ENCODE data around the gene SLC49A3.

Gene SLC49A3

GRCh38 chr4:664713-665231, 24.2 kb downstream of the SLC49A3 start:
- DNase-seq = no peak

DNA sequence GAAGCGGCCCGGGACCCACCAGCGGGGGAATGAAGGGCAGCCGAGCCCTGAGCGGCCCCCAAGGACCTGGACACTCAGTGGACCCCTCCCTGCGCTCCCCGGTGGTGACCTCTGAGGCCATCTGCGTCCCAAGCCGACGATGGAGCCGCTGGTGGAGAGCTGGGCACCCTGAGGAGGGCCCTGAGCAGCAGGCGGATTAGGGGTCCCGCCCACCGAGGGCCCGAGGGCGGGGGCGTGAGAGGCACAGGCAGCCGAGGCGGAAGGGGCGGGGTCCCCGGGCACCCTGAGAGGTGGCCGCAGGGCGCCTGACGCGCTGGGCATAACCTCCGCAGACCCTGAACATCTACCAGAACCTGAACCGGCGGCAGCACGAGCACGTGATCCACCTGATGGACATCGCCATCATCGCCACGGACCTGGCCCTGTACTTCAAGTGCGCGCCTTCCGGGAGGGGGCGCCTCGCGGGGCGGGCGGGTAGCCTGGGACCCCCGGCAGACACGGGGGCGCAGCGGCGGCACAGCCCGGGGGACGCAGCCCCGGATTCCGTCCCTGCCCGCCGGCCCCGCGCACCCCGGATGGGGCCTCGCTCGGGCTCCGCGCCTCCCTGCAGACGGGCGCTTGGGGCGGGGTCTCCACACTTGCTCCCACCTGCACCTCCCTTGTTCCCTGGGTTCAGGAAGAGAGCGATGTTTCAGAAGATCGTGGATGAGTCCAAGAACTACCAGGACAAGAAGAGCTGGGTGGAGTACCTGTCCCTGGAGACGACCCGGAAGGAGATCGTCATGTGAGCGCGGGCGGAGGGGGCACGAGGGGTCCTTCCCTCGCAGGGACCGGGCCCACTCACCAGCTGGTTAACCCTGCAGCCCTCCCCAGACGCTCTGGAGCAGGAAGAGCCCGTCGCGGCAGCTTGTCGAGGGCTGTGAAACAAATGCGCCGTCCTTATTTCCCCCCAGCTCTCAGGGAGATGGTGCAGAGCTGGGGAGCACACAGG, 25.2 kb downstream of the SLC49A3 start:
- peak; percentile 42 for DNase-seq

- DNase-seq = no peak
Observed at GRCh38 chr4:663046-663437, 25.9 kb downstream of the SLC49A3 start.

- DNase-seq = no peak
Observed at GRCh38 chr4:661881-662761, 26.8 kb downstream of the SLC49A3 start.

DNA sequence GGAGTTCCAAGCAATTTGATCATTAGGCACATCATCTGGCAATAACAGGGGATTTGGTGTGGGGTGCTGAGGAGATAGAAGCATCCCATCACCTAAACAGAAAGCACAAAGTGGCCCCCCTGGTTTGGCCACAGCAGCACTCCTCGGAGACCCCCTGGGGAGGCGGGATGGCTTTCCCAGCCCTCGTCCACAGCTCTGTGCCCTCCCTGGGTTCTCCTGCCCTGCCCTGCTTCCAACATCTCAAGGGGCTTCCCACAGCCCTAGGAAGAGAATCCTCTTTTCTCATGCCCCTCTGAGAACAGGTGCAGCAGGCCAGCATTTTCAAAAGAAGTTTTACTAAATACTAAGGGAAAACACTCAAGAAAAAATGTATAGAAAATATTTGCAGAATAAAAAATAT, 27.7 kb downstream of the SLC49A3 start:
- no peak for DNase-seq

DNA sequence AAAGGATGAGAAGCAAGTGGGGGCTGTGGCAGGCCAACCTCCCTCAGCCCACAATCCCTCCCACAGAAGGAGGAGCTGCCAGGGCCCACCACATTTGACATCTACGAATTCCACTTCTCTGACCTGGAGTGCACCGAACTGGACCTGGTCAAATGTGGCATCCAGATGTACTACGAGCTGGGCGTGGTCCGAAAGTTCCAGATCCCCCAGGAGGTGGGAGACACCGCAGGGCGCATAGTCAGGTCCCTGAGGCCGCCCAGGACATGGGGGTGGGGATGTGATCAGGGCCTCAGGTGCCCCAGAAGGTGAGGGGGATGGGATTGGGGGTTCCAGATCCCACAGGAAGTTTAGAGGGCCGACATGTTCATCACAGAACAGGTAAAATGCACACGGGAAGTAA, 28.6 kb downstream of the SLC49A3 start:
- no peak for DNase-seq

- no peak for DNase-seq
Observed at GRCh38 chr4:659851-660250, 29.1 kb downstream of the SLC49A3 start.

GRCh38 chr4:658681-659667, 30.0 kb downstream of the SLC49A3 start:
- no peak for DNase-seq

DNA sequence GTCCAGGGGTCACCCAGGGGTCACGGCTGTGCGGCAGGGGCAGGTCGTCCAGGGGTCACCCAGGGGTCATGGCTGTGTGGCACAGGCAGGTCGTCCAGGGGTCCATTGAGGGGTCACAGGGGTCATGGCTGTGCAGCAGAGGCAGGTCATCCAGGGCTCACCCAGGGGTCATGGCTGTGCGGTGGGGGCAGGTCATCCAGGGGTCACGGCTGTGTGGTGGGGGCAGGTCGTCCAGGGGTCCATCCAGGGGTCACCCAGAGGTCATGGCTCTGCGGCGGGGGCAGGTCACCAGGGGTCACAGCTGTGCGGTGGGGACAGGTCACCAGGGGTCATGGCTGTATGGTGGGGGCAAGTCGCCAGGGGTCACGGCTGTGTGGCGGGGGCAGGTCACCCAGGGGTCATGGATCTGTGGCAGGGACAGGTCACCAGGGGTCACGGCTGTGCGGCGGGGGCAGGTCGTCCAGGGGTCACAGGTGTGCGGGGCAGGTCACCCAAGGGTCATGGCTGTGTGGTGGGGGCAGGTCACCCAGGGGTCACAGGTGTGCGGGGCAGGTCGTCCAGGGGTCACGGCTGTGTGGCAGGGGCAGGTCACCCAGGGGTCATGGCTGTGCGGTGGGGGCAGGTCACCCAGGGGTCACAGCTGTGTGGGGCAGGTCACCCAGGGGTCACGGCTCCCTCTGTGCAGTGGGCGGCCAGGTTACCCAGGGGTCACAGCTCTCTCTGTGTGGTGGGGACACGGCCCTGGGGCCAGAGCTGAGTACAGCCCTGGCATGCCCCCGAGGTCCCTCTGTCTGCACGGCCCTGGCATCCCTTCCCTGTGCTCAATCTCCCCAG, 30.9 kb downstream of the SLC49A3 start:
- no peak for DNase-seq

GRCh38 chr4:657338-657833, 31.6 kb downstream of the SLC49A3 start:
- DNase-seq = no peak

- DNase-seq = no peak
Observed at GRCh38 chr4:656436-657337, 32.3 kb downstream of the SLC49A3 start.

GRCh38 chr4:655464-656151, 33.3 kb downstream of the SLC49A3 start:
- no peak for DNase-seq

DNA sequence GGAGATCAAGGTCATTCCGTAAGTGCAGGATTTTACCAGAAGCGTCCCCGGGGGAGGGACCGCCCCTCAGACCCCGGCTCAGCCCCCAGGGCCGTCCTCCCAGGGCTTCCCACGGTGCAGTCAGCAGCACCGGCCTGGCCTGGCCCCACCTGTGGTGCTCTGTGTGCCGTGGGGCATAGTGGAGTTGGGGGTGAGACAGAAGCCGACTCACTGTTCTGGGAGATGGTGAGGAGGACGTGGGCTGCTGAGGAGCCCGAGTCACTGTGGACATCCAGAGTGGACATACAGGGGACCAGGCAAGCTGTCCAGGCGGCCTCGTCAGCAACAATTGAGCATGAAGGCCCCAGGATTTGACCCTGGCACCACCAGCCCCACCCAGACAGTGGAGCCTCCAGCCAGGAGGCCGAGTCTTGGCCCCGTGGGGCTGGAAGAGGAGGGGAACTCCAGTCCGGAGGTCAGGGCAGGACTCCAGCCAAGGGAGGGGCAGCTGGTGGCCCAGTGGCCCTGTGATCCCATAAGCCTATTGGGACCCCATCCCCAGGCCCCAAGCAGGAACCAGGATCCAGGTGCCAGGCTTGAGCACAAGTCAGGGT, 34.0 kb downstream of the SLC49A3 start:
- DNase-seq = no peak

DNA sequence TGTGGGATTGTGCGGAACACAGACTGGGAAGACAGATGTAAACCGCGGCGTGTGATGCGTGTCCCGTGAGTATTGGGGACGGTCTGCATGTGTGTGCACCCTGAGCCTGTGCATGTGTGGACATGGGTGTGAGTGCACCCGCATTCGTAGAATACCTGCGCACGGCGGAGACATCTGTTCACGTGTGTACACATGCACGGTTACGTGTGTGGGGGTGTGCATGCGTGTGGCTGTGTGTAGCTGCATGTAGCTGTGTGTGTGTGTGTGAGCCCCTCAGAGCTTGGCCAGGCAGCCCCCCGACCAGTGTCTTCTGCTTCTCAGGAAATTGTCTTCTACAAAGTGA, 34.5 kb downstream of the SLC49A3 start:
- no peak for DNase-seq

DNA sequence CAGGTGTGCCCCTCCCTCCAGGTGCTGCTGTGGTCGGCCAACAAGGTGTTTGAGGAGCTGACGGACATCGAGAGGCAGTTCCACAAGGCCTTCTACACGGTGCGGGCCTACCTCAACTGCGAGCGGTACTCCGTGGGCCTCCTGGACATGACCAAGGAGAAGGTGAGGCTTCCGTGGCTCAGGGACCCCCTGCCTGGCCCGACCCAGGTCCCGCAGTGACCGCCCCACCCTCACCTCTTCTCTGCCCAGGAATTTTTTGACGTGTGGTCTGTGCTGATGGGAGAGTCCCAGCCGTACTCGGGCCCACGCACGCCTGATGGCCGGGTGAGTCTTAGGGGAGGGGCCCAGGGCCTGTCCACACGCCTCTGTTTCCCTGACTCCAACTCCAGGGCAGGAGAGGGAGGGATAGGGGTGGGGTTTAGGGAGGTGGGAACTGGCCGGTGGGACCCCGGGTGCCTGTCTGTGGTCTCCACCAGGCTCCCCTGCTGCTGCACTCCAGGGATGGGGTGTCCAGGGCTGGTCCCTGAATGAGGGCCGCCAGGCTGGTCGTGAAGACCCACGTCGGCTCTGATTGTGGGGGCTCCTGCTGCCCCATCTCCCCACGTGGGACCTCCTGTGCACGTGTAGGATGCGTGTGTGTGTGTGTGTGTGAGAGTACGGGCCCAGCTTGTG, 35.0 kb downstream of the SLC49A3 start:
- no peak for DNase-seq

GRCh38 chr4:653080-653821, 35.7 kb downstream of the SLC49A3 start:
- DNase-seq = no peak

DNA sequence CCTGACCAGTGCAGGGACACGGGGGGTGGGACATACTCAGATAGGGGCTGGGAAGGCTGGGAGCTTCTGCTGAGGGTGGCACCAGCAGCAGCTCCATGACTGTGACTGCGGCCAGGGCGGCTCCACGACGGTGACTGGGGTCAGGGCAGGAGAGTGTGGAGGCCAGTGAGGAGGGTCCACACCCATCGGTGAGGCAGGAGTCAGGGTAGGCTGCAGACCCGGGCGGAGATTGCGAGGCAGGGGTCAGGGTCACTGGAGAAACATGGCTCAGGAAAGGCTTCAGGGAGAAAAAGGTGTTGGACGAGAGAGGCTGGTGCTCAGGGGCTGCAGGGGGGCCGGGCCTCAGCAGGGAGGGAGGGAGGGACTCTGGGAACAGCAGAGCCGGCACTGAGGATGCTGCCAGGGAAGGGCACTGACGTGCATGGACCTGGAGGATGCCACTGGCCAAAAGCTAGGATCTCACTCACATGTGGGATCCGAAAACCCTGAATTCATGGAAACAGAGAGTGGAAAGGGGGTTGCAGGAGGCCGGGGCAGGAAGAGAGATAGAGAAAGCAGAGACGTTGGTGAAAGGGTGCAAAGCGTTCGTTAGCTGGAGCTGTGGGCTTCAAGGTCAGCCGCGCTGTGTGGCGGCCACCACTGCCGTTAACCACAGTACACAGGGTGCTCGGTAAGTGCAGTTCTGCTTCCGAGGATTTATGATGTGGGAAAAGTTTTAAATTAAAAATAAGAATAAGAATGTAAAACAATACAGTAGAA, 36.9 kb downstream of the SLC49A3 start:
- no peak for DNase-seq

Data from NCI-H1092 (cell line).